ENCODE results near the gene CAPN3. TPM values are rescaled to one million over a fixed set of nuclear protein-coding genes. Genes with fewer than 3 reads are reported as not detected.

The CAPN3 gene
- polyA plus RNA-seq, 2 of the 4 experiments (the other 2 are of a cell fraction) = 0.25 to 1.1 TPM

- H3K4me2 ChIP-seq = no peak overlapping the region
- WGBS (ENCODE audit: missing lambda C conversion rate) = 100% methylated on average over 3 of the region's 4 CpGs
- DNase-seq (ENCODE audit: low read depth in 1 of 2, low spot score in 1 of 2) (no peak), FAIRE-seq (no peak), ATAC-seq (no peak)
- H3K4me3 ChIP-seq = no peak overlapping the region
- TF ChIP-seq ZC3H11A (IDR thresholded peaks at IDR 0.05) = no peak
- no peak for TF ChIP-seq POLR2A (IDR thresholded peaks at IDR 0.05; ENCODE audit: low read length)
- TF ChIP-seq ESRRA (IDR thresholded peaks at IDR 0.05; ENCODE audit: borderline replicate concordance, low read length) = no peak
- TF ChIP-seq NFE2L2 (conservative IDR thresholded peaks at IDR 0.05; ENCODE audit: low read length) = no peak
- no peak for TF ChIP-seq RCOR1 (IDR thresholded peaks at IDR 0.05; ENCODE audit: low read depth, low read length)
- H3K9me3 ChIP-seq = no peaks in the 10 kb centered on the region; the same call in 2 of the 3 replicates
- H3K4me1 ChIP-seq = no peaks in the 10 kb centered on the region
- no peak overlapping the region for H3K27ac ChIP-seq
- POLR2A ChIA-PET = no interaction called here
- CTCF ChIA-PET = interaction anchor here (2.2 kb wide), 1 partner anchor 11 kb away, joined by 9 read pairs; no protein-coding TSS in a partner anchor
Observed at GRCh38 chr15:42373936-42374335, 14.6 kb downstream of the CAPN3 start.

GRCh38 chr15:42374810-42375209, 15.5 kb downstream of the CAPN3 start:
- Histone ChIP-seq H3K4me2 (no peak overlapping the region), H3K4me3 (no peak overlapping the region), H3K4me1 (no peaks in the 10 kb centered on the region), H3K9me3 (no peaks in the 10 kb centered on the region; the same call in 2 of the 3 replicates), H3K27ac (no peak overlapping the region)
- DNase-seq (ENCODE audit: low read depth in 1 of 2, low spot score in 1 of 2) (no peak), FAIRE-seq (no peak), ATAC-seq (no peak)
- TF ChIP-seq CHD2 (IDR thresholded peaks at IDR 0.05; ENCODE audit: low read length, partially characterized antibody) = no peak
- no peak for TF ChIP-seq SREBF2 (IDR thresholded peaks at IDR 0.05)
- TF ChIP-seq TFCP2L1 (CRISPR knock-in tag; IDR thresholded peaks at IDR 0.05) = no peak
- peak; percentile 17; the same call in 1 of the 2 replicates for TF ChIP-seq ZC3H11A (IDR thresholded peaks at IDR 0.05)
- no peak for TF ChIP-seq SMC3 (IDR thresholded peaks at IDR 0.05)
- POLR2A ChIA-PET = no interaction called here
- WGBS (ENCODE audit: missing lambda C conversion rate) = 53% methylated on average over 1 of the region's 1 CpG
- CTCF ChIA-PET = interaction anchor here (2.2 kb wide), 1 partner anchor 10 kb away, joined by 9 read pairs; no protein-coding TSS in a partner anchor

- no peak for FAIRE-seq
- CTCF ChIA-PET = interaction anchor here (2.2 kb wide), 1 partner anchor 10 kb away, joined by 9 read pairs; no protein-coding TSS in a partner anchor
Observed at GRCh38 chr15:42375252-42375651, 16.0 kb downstream of the CAPN3 start.

GRCh38 chr15:42375941-42376340, 16.6 kb downstream of the CAPN3 start:
- no peak overlapping the region for H3K4me2 ChIP-seq
- CTCF ChIA-PET = interaction anchor here (1.0 kb wide), 1 partner anchor 8 kb away, joined by 5 read pairs; no protein-coding TSS in a partner anchor
- 28% methylated on average over 4 of the region's 4 CpGs for WGBS (ENCODE audit: missing lambda C conversion rate)
- no peak for ATAC-seq
- no peak for DNase-seq (ENCODE audit: low read depth in 1 of 2, low spot score in 1 of 2)
- no peak overlapping the region for H3K4me3 ChIP-seq
- no peak overlapping the region for H3K27ac ChIP-seq
- no peak for FAIRE-seq
- POLR2A ChIA-PET = no interaction called here
- H3K4me1 ChIP-seq = no peaks in the 10 kb centered on the region
- no peaks in the 10 kb centered on the region; the same call in 2 of the 3 replicates for H3K9me3 ChIP-seq
- TF ChIP-seq BCL3 (IDR thresholded peaks at IDR 0.05) = no peak
- no peak for TF ChIP-seq HES2 (IDR thresholded peaks at IDR 0.05)
- no peak for TF ChIP-seq HOXB5 (CRISPR knock-in tag; IDR thresholded peaks at IDR 0.05)
- no peak for TF ChIP-seq EHMT2 (IDR thresholded peaks at IDR 0.05; ENCODE audit: low read depth)
- no peak for TF ChIP-seq ZNF302 (CRISPR knock-in tag; IDR thresholded peaks at IDR 0.05)
- TF ChIP-seq RFX5 (IDR thresholded peaks at IDR 0.05) = no peak
- no peak for TF ChIP-seq CHD2 (IDR thresholded peaks at IDR 0.05; ENCODE audit: low read length, partially characterized antibody)
- TF ChIP-seq POLR2A (IDR thresholded peaks at IDR 0.05; ENCODE audit: low read length) = no peak
- TF ChIP-seq ELK1 (IDR thresholded peaks at IDR 0.05; ENCODE audit: low read depth, low read length) = no peak
- no peak for TF ChIP-seq KDM1A (IDR thresholded peaks at IDR 0.05; ENCODE audit: low read depth)
- TF ChIP-seq PBX3 (IDR thresholded peaks at IDR 0.05) = no peak
- TF ChIP-seq MAZ (IDR thresholded peaks at IDR 0.05; ENCODE audit: borderline replicate concordance, low read depth, low read length) = no peak
- TF ChIP-seq HOXA7 (CRISPR knock-in tag; IDR thresholded peaks at IDR 0.05) = no peak

More at GRCh38 chr15:42375252-42375651, 16.0 kb downstream of the CAPN3 start:
- Histone ChIP-seq H3K9me3 (no peaks in the 10 kb centered on the region; the same call in 2 of the 3 replicates), H3K4me3 (no peak overlapping the region), H3K27ac (no peak overlapping the region), H3K4me2 (no peak overlapping the region), H3K4me1 (no peaks in the 10 kb centered on the region)
- no peak for DNase-seq (ENCODE audit: low read depth in 1 of 2, low spot score in 1 of 2)
- no peak for ATAC-seq
- POLR2A ChIA-PET = no interaction called here
- WGBS (ENCODE audit: missing lambda C conversion rate) = 90% methylated on average over 5 of the region's 5 CpGs
- TF ChIP-seq KDM1A (IDR thresholded peaks at IDR 0.05; ENCODE audit: low read depth) (no peak), SREBF2 (IDR thresholded peaks at IDR 0.05) (no peak), RNF2 (IDR thresholded peaks at IDR 0.05; ENCODE audit: borderline replicate concordance, low read depth) (no peak), PHF8 (IDR thresholded peaks at IDR 0.05; ENCODE audit: borderline replicate concordance, low read depth) (no peak), JUNB (IDR thresholded peaks at IDR 0.05) (no peak), HMGXB4 (CRISPR knock-in tag; IDR thresholded peaks at IDR 0.05; ENCODE audit: borderline replicate concordance) (no peak), GATA3 (IDR thresholded peaks at IDR 0.05; ENCODE audit: borderline replicate concordance) (no peak), MYC (IDR thresholded peaks at IDR 0.05; ENCODE audit: borderline replicate concordance, low read length) (no peak), FOSB (CRISPR knock-in tag; IDR thresholded peaks at IDR 0.05) (no peak), ZSCAN20 (CRISPR knock-in tag; IDR thresholded peaks at IDR 0.05) (no peak), NPAS2 (CRISPR knock-in tag; IDR thresholded peaks at IDR 0.05; ENCODE audit: borderline replicate concordance) (no peak)
